Measurements from ENCODE around the gene ERC1.
"Not testable (repeated sequence)": the region's sequence is repeated elsewhere in the genome, so short reads cannot be mapped to it uniquely, and the experiment has no call there.

Gene ERC1

DNA sequence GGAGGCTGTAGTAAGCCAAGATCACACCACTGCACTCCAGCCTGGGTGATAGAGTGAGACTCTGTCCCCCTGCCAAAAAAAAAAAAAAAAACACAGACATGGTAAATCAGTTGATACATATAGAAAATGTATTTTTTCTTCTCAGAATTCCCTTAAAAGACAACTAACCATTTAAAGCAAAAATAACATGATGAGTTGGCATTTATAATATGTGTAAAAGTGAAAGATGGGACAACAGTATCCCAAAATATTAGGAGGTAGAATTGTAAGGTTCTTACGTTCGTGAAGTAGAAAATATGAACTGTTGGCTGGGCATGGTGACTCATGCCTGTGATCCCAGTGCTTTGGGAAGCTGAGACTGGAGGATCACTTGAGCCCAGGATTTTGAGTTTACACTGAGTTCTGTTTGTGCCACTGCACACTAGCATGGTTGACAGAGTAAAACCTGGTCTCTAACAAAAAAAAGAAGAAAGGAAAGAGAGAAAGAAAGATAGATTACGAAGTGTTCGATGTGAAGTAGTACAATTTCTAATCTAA, 306.7 kb downstream of the ERC1 start:
- no peak for DNase-seq

GRCh38 chr12:1300460-1300859, 309.4 kb downstream of the ERC1 start:
- no peak for DNase-seq

DNA sequence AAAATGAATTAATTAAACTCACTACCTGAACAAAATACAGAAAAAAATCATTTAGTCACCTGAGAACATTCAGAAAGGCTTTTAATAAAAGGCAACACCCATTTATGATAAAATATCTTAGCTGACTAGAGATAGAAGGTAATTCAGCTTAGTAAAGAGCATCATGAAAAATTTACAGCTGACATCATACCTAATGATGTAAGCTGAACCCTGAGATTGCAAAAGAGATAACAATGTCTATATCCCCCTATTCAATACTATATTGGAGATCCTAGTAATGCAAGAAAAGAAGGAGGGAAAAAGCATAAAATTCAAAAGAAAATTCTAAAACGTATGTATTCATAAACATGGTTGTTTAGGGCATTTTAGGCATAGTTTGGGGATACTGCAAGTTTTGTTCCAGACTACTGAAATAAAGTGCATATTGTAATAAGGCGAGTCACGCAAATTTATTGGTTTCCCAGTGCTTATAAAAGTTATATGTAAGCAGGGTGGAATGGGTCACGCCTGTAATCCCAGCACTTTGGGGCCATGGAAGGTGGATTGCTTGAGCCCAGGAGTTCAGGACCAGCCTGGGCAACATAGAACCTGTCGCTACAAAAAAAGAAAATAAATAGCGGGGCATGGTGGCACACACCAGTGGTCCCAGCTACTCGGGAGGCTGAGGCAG, 311.3 kb downstream of the ERC1 start:
- no peak for DNase-seq

DNA sequence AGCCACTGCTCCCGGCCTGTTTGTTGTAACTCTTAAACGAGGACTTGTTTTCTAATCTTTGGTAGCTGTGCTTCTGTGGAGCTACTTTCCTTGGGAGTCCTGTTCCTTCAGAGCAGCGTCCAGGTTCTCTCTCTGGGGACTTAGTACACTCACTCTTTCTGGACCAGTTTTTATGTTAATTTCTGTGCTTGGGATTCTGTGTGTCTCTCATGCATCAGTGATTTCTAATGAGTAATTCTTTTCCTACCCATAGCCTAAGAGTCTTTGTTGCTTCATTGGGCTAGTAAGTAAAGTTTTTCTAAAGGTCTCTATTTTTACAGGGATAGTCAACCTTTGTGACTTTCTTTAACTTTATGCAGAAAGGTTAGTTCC, 314.0 kb downstream of the ERC1 start:
- DNase-seq = no peak

DNA sequence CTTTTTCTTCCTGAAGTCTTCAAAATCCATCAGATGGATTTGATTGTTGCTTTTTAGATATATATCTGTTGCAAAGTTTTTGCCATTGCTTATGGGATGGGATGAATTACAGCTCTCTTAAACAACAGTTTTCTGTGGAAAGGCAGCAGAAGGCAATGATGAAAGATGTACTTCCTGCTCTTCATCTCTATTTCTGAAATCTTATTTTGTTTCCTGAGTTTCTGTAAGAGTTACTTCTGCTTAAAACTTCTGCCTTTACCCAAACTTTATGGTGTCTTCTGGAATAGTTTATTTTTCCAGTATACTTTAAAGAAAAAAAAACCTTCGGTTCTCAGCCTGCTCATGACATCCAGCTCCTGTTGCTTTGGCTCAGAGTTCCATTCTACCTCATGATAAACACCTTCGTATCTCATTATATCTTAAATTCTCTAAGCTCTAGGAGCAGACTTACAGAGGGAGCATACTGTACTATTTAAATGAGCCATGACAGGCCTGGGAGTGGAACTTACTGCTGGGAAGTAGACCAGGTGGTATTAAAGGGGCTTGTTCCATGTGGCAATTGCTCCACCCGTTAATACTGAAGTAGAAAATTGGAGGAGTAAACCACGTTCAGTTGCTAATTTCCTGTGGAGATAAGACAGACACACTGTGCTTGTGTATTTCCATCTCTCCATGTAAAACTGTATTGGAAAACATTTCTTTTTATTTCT, 314.9 kb downstream of the ERC1 start:
- DNase-seq = no peak

GRCh38 chr12:1306817-1307216, 315.8 kb downstream of the ERC1 start:
- DNase-seq = no peak

GRCh38 chr12:1307796-1308195, 316.8 kb downstream of the ERC1 start:
- DNase-seq = no peak

DNA sequence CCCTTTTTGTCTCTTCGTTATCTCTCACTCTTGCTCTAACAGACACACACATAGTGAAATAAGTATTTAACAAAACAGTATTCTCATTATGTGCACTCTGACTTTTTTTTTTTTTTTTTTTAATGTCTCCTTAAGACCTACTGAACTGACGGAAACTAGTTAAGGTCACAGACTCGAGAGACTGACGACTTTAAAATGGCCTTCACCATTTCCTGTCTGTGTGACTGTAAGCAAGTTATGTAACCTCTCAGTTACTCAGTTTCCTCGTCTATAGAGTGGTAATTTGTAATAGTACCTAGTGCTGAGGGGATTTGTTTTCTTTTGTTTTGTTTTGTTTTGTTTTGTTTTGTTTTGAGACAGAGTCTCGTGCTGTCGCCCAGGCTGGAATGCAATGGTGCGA, 318.6 kb downstream of the ERC1 start:
- DNase-seq = no peak

- DNase-seq = no peak
Measured at GRCh38 chr12:1310653-1311052, 319.6 kb downstream of the ERC1 start.

- no peak for DNase-seq
Measured at GRCh38 chr12:1311145-1311544, 320.1 kb downstream of the ERC1 start.

- DNase-seq = no peak
Measured at GRCh38 chr12:1313906-1314305, 322.9 kb downstream of the ERC1 start.

DNA sequence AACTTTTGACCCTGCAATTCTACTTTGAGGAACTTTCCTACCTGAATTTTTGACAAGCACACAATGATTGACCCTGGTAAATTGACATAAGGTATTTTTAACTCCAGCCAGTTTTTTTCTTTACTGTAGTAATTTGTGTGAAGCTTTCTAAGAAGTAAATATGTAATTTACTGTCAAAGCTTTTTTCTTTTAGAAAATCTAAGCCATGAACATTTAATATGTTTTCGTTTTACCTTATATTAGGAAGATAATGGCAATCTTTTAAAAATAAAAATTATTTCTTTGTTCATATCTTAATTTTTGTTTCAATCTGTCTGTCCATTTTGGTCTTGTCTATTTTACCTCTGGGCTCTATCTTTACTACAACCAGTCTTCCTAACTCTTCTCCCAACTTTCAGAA, 323.5 kb downstream of the ERC1 start:
- DNase-seq = no peak

- not testable (repeated sequence) for DNase-seq
Measured at GRCh38 chr12:1316991-1317390, 326.0 kb downstream of the ERC1 start.

GRCh38 chr12:1318327-1319031, 327.5 kb downstream of the ERC1 start:
- DNase-seq = peak; percentile 90

DNA sequence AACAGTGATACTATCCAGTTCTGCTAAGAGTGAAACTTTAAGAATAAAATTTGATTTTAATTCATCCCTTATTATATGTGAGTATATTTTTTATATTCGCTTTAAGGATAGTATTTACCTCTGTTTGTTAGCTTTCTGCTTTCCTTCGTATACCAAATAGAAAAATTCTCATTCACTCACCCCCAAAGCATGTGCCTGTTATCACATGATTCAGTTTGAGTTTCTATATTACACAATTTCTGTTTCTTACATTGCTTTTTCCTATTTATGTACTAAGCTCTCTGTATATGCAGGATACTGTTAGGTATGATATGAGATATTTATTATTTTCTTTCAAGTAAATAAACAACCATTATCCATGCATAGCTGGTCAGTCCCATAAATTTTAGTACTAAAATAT, 328.2 kb downstream of the ERC1 start:
- DNase-seq = no peak

GRCh38 chr12:1320021-1320420, 329.0 kb downstream of the ERC1 start:
- no peak for DNase-seq

GRCh38 chr12:1322821-1323220, 331.8 kb downstream of the ERC1 start:
- no peak for DNase-seq

- DNase-seq = no peak
Measured at GRCh38 chr12:1324099-1324498, 333.1 kb downstream of the ERC1 start.

- no peak for DNase-seq
Measured at GRCh38 chr12:1324910-1325309, 333.9 kb downstream of the ERC1 start.

GRCh38 chr12:1325666-1326065, 334.6 kb downstream of the ERC1 start:
- DNase-seq = no peak

- DNase-seq = no peak
Measured at GRCh38 chr12:1326258-1326657, 335.2 kb downstream of the ERC1 start.

GRCh38 chr12:1328391-1328790, 337.4 kb downstream of the ERC1 start:
- DNase-seq = no peak

GRCh38 chr12:1329784-1330476, 338.9 kb downstream of the ERC1 start:
- no peak for DNase-seq

Measured in NCI-H1694 treated with DMSO at 0.1 percent for 48 hours (cell line).